GM19455 (cell line): ENCODE results near the gene SLC39A12.
"Not testable (repeated sequence)": the region's sequence is repeated elsewhere in the genome, so short reads cannot be mapped to it uniquely, and the experiment has no call there.

Experiments
- ATAC-seq: cut with Tn5 transposase; IDR thresholded peaks from one replicate; pipeline ENCODE4 v1.9.1; 2021; ENCODE audit not compliant: unreplicated experiment

Gene SLC39A12

GRCh38 chr10:17951868-17952371 lies at the start of gene SLC39A12:
Gene SLC39A12 (plus strand): TSS chr10:17951918. CDS start chr10:17953277, 1,359 bp downstream.
- ATAC-seq, result no peak

DNA sequence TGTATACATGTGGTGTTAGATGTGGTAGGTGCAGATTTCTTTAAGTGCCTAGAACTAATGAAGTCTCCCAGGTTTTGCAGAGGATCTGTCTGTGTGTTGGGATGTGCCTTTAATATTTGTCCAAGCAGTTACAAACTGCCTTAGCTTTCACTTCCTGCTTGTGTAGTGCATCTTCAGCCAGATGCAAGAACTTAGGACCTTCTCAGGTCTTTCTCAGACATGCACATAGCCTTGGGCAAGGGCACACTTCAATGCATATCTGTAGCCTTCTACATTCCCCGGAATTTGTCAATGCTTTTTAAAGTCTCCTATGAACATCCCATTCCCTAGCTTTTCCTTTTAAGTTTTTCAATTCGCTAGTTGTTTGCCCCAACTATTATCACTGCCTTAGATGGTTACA lies 47.2 kb upstream of the SLC39A12 start:
- ATAC-seq, result no peak

DNA sequence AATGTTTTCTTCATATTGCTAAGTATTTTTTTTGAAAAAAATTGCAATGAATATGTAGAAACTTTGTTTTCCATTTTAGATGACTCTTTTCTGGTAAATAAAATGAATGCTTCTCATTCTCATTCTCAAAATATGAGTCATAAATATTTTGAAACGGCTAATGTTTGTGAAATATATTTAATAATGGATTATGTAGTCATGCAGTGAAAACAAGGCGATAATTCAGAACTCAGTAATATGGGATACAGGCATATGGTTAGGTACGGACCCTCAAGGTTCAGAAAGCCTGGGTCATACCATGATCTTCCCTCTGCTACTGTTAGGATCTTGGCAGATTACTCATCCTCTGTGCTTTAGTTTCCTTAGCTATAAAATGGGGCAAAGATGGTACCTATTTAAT lies 46.2 kb upstream of the SLC39A12 start:
- ATAC-seq, result no peak

DNA sequence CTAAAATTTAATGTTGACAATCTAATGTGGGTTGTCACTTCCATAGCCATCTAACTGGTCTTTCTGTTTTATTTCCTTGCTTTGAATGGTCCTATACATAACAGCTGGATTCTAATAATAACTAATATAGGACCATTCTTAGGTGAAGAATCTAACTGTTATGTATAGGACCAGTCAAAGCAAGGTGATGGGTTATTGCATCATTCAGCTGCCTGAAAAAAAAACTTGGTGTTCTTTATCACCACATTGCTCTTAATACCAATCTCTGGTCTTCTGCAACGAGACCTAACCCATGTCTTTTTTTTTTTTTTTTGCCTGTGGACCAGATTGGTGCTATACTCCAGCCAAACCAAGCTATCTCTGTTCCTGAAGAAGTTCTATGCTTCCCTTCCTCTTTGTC lies 45.7 kb upstream of the SLC39A12 start:
- ATAC-seq, result no peak

DNA sequence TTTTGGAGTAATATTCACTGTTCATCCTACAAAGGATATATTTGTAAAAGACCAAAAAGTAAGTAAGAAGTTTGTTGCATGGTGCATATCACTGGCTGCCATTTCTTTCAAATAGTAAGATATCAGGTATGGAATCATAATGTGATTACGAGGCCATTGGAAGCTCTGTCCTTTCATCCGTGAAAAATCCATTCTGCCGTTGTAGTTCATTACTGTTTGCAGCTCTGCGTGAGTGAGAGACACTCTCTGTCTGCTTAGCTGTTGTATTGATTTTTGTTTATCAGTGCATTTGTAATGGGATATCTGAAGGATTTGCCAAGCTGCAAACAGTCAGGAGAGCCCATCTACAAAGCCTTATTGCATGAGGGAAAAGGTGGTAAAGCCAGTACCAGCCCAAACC lies 44.1 kb upstream of the SLC39A12 start:
- ATAC-seq, result no peak

GRCh38 chr10:17910125-17910789 lies 41.5 kb upstream of the SLC39A12 start:
- no peak for ATAC-seq

DNA sequence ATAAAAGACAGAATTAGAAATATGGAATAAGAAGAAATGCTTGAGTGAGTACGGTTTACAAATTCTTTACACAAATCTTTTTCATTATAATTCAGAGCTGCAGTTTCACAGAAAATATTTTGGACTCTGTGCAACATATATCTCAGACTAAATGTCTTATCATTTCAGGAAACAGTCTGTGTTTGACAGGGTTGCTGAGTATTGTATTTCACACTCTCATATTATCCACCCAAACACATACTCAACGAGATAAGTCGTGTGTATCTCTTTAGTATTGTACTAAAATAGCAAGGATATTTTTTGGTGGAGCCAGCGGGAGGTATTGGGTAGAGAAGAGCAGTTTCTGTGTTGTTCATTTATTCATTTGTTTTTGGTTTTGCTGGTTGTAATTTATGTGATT lies 39.0 kb upstream of the SLC39A12 start:
- no peak for ATAC-seq

GRCh38 chr10:17913604-17914003 lies 38.1 kb upstream of the SLC39A12 start:
- no peak for ATAC-seq

DNA sequence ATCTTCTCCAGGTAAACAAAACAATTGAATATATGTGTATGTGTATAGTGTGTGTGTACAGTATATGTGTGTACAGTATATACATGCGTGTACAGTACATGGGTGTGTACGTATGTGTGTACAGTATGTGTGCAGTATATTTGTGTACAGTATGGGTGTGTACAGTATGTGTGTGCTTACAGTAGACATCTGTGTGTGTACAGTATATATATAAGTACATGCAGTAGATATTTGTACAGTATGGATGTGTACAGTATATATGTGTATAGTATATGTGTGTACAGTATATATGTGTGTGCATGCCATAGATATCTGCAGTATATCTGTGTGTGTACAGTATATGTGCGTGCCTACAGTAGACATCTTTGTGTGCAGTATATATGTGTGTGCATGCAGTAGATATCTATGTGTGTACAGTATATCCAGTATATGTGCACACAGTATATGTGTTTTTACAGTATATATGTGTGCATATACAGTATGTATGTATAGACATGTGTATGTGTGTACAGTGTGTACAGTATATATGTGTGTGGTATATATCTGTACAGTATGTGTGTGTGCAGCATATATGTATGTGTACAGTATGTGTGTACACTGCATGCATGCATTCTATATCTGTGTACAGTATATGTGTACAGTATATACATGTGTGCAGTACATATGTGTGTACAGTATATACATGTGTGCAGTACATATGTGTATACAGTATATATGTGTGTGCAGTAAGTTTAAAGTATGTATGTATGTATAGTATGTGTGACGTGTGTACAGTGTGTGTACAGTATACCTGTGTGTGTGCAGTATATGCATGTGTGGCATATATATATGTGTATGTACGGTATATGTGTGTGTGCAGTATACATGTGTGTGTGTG lies 37.3 kb upstream of the SLC39A12 start:
- ATAC-seq, result no peak

DNA sequence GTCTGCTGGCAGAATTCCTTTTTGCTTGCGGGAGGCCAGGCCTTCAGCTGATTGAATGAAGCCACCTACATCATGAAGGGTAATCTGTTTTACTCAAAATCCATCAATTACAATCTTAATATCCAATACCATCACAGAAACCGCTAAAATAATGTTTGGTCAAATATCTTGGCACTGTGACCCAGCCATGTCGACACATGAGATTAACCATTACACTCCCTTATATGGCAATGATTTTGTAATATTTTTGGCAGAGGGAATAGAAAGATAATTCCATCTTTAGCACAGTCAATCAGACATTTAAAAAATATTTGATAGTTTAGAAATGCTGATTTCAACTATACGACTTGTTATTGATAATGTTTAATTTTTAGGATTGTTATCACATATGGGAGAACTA lies 36.5 kb upstream of the SLC39A12 start:
- no peak for ATAC-seq

DNA sequence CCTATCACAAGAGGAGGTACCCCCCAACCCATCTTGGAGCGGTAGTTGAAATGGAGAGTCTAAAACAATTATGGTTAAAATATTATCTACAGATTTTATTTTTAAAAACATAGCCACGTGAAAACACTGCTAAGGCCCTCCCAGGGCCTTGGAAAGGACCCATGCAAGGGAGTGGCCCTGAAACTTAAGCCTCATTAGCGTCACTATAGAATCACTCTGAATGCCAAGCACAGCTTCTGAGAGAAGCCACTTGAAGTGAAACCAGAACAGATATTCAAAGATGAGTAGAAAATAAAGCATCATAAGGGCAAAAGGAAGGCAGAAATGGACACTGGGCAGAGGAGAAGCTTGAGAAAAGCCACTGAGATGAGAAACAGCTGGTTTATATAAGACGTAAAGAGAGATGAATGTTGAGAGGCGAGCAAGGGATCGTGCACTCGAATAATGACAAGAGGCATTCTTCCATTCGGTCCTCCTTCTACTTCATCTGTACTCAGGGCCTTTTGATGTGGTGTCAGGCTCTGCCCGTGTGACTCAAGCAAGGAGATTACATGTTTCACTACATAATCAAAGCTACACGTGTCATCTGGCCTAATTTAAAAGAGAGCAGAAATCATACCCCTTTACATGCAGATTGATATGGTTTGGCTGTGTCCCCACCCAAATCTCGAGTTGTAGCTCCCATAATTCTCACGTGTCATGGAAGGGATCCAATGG lies 33.4 kb upstream of the SLC39A12 start:
- no peak for ATAC-seq

DNA sequence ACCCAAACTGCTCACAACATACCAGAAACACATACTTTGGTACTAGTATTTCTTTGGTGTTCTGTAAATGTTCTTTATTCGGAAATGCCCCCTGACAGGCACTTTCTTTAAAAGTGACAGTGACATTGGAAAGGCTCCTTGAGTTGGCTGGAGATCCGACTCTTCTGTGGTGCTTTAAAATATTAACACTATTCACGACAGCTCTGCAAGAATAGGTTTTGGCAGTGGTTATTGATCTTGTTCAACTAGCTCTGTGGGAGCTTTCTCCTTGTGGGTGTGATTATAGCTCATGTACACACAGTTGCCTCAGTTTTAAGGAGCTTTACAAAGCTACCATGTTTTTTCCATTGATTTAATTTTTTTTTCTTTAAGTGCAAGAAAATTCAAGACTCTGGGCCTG lies 30.3 kb upstream of the SLC39A12 start:
- no peak for ATAC-seq

DNA sequence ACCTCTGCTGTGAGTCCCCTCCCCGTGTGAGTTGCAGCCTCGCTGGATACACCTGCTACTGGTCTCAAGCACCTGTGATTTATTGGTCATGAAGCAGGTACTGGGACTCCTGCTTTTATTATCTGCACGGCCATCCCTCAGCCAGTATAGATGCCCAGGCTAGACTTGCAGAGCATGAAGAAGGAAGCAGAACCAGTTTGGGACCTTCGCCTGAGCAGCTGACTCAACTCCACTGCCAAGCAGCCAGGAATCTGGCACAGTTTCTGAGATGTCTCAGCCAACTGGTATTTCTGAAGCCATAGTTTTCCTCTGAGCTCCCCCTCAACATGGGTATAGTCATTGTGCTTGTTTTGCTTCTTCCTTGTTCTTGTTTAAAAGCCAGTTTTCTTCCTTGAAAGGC lies 28.0 kb upstream of the SLC39A12 start:
- ATAC-seq, result no peak

DNA sequence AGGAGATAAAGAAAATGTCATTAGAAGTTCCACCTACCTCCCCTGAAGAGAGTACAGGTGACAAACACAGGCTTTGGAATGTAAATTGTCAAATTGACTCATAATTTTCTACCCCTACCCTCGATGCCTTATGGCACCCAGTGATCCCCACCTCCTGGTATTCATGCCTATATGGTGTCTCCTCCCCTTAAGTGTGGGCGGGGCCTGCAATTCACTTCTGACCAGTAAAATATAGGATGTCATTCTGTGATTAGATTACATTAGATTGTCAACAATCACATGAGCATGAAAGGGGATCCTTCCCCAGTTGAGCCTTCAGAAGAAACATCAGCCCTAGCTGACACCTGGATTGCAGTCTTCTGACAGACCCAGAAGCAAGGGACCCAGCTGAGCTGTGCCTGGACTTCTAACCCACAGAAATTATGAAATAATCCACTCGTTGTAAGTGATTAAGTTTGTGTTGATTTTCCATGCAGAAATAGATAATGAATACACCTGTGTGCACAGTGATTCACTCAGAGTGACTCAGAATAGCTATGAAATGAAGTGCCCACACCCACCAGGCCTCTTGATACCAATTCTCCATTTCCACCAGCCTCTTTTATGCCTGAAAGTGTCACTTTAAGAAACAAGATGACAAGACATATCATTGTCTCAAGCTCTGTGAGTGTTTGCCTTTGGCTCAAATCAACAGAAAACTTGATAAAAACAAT lies 8.5 kb upstream of the SLC39A12 start:
- no peak for ATAC-seq

- not testable (repeated sequence) for ATAC-seq
Observed at GRCh38 chr10:17950269-17950668, 1.4 kb upstream of the SLC39A12 start.

DNA sequence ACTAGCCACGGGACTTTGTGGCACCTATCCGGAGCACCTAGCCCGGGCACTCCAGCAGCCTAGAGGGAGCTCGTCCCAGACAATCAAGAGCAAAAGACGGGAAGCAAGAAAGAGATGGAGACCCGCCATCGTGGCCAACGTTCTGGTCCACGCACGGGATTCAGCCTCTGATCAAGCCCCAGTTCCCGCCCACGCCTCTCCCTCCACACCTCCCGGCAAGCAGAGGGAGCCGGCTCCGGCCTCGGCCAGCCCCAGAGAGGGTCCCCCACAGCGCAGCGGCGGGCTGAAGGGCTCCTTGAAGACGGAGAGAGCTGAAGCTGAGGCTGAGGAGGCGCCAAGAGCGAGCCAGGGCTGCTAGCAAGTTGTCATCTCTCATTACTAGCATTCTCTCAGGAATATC lies 992 bp upstream of the SLC39A12 start:
- no peak for ATAC-seq

DNA sequence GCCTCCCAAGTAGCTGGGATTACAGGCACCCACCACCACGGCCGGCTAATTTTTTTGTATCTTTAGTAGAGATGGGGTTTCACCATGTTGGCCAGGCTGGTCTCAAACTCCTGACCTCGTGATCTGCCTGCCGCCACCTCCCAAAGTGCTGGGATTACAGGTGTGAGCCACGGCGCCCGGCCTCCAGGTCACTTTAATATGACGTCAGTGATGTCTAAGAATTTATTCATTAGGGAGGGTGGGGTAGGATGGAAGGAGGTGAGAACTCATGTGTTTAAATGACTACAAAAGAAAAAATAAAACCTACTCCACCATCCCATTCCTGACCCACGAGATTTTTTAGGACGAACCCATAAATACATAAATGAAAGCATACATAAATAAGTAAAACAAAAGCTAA lies 2.7 kb downstream of the SLC39A12 start:
- not testable (repeated sequence) for ATAC-seq

DNA sequence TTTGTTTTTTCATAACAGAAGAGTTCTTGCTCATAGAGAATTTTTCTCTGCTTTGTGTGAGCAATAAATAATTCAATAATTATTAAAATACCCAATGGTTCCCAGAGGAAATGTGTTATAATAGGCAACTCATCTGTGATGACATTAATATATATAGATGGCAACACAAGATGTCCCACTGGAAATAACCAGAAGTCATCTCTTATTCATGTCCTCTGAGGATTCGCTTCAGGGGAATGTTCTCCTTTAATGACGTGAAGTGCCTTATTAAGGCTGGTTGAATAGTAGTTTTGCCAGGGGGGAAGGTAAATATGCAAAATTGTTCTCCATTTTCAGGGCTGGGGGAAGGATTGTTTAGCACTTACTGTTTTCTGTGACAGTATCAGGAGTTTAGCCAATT lies 3.1 kb downstream of the SLC39A12 start:
- ATAC-seq, result no peak

- ATAC-seq, result no peak
Observed at GRCh38 chr10:17958049-17958448, 6.3 kb downstream of the SLC39A12 start.

GRCh38 chr10:17959870-17960269 lies 8.2 kb downstream of the SLC39A12 start:
- ATAC-seq, result no peak
